Stimulated activated CD4-positive, alpha-beta T cell treated with anti-CD3 and anti-CD28 coated beads, Interleukin-4, amount 100 ng/mL, for 1 hour (primary cell): Measurements from ENCODE around the gene C1orf74.

Experiments
- DNase-seq: peaks from one replicate; pipeline ENCODE4 v3.0.0-alpha.2; 2020

The C1orf74 gene

GRCh38 chr1:209769171-209769904 is 15.0 kb downstream of the C1orf74 start:
- DNase-seq = peak; percentile 67

- peak; percentile 74 for DNase-seq
Observed at GRCh38 chr1:209768354-209768774, 16.0 kb downstream of the C1orf74 start.

DNA sequence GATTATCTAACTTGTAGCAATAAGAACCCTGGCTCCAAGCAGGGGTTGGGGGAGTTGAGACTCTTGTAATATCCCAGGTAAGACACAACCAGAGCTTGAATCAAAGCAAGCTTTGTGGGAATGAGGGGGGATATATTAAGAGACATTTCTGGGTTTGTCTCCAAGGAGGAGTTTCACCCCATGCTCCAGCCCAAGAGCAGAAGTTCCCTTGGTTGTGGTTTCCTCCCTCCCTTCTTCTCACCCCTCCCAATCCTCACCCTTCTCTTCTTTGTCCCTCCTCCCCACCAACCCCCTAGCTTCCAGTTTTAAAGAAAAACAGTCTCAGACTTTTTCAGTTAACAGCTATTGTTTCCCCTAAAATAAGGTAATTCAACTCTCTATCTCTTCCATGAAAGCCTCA is 16.7 kb downstream of the C1orf74 start:
- DNase-seq = no peak

GRCh38 chr1:209767096-209767495 is 17.3 kb downstream of the C1orf74 start:
- DNase-seq = no peak

DNA sequence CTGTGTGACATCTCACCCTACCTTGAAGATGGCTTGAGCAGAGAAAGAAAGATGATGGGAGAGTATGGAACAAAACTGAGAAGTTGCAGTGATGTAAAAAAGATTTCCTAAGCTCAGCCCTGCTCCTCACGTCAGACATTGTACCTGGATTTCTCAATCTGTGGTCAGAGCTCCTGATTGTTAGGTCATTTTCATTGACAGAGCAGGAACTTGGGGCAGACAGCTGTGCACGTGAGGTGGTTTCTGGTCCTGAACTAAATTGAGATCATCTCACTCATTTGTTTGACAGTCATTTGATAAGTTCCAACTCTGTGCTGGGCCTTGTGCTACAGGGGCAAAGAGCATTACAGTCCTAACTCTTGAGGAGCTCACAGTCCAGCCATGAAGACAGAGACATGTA is 18.3 kb downstream of the C1orf74 start:
- DNase-seq = no peak

DNA sequence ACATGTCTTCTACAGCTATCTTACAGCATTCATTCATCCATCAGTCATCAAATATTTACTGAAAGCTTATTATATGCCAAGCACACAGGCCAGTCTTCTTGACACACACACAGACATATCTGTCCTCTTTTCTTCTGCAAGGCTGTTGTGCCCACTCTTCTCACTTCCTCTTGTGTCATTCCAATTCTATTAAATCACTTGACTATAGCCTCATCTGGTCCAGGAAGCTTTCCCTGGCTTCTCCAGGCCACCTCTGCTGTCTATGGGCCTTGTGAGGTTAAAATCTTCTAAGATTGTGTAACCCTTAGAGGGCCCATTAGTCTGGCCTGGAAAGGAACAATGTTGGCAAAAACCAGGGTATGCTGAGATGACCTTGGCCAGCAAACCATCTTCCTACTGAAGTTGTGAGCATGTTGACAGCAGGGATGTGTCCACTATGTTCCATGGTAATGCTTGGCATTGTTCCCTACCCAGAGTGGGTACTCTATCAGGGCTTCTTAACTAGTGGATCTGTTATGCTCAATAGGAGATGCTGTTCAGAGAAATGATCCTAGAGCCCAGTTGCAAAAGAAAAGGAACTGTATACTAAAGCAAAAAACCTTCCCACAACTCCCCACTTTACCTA is 23.2 kb downstream of the C1orf74 start:
- no peak for DNase-seq

GRCh38 chr1:209759829-209760359 is 24.5 kb downstream of the C1orf74 start:
- no peak for DNase-seq

GRCh38 chr1:209758400-209758799 is 26.0 kb downstream of the C1orf74 start:
- no peak for DNase-seq

DNA sequence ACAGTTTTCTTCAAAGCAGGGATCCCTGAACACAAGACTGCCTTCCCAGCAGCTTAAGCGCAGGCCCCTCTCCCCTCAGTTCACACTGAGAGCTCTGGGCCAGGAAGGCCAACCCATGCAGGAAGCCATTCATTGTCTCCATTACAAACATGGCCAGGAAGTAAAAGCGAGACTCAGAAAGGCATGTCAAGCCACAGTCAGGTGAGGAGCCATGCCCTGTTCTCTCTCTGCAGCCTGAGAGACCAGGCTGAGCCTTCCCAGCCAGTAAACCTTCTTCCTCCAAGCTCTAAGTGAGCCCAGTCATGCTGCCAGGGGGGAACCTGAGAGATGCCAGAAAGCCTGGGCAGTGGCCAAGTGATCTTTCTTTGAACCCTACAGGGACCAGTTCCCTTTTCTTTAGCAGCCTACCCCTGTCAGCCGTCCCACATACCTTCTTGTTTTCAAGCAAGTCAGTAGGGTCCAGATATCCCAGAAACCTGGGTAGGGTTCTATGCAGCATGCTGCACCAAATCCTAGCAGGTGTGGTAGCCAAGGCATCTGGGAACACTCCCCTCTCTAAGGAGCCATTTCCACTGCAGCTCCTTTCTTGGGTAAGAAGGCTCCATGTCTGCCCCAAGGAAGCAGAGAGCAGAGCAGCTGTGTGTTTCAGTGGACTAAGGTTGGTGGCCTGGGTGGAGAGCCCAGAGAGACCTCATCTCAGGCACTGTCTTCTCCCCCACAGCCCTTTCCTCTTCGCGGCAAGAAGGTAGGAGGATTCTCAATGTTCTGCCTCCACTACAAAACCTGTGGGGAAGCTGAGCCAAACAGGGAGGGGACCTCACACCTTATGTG is 27.5 kb downstream of the C1orf74 start:
- peak; percentile 22 for DNase-seq

GRCh38 chr1:209755926-209756614 is 28.3 kb downstream of the C1orf74 start, which contains the start of gene TRAF3IP3:
TRAF3IP3 (plus strand) TSS chr1:209756053; CDS start chr1:209760040, 3,987 bp downstream.
- peak; percentile 62 for DNase-seq

DNA sequence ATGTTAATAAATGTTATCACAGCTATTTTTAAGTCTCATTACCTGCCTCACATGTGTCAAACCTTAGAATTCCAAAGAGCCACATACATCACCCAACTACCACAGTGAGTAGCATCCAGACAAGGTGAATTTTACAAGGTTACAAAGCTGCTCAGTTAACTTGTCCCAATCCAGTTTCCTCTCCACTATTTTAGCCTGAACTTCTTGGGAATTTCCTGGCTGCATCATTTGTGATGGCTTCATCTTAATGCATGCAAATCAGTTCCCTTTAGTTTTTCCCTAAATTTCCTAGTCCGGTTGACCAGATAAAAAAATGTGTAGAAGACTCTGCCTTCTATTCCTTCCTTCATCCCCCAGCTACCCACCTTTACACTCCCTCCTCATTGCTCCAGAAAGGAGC is 29.1 kb downstream of the C1orf74 start:
- no peak for DNase-seq

DNA sequence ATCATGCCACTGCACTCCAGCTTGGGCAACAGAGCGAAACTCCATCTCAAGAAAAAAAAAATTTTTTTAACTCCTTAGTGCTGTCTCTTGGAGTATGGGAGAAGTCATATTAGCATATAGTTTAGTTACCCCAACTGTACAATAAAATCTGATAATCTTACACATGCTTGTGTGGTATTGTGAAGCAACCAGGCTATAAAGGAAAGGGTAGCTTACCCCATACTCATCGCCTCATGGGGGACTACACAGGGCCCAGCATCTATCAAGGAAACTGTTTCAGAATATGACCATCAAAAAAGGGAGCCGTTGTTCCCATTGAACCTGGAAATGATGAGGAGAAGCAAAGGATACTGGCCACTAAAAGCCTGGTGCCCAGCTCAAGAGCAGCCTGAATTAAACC is 31.5 kb downstream of the C1orf74 start:
- DNase-seq = no peak

DNA sequence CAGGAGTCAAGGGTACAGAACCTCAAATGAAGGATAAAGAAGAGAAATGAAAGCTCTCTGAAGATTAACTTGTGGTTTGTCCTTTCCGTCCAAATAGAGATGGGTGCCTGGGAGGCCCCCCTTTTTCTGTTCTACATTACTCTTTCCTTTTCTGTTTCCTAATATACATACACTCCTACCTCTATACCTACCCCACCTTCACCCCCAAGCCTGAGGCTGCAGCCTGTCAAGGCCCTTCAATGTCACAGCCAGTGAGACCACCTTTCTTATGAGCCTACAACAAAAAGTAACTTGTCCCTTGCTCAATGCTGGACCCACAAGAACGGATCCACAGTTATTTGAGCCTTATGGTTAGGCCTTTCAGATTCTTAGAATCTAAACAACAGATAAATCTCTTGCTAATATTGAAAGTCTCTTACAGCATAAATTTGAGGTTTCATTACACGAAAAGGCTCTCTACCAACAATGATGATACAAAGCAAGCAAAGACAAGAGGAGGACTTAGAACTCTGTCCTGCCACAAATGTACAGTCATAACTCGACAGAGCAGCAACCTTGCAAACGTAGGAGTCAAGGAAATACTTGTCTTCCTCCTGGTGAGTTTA is 32.6 kb downstream of the C1orf74 start:
- DNase-seq = peak; percentile 19

GRCh38 chr1:209749670-209750323 is 34.6 kb downstream of the C1orf74 start:
- DNase-seq = no peak

DNA sequence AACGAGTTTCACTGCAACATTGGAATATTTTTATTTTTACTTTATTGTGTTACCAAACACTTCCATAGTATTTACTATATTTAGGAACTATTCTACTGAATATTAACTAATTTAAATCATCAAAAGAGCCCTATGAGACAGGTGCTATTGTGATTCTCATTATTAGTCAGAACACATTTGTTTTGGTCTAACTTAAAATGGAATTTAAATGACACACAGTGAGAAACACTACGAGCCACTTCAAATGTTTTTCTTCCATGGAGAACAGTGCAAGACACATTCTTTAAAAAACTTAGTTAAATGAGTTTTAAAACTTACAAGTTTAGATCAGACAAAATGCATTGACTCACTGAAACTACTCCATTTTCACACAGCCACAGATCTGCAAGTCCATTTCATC is 35.2 kb downstream of the C1orf74 start:
- no peak for DNase-seq

GRCh38 chr1:209748620-209749019 is 35.7 kb downstream of the C1orf74 start:
- no peak for DNase-seq

- peak; percentile 83 for DNase-seq
Observed at GRCh38 chr1:209747580-209748262, 36.6 kb downstream of the C1orf74 start.

DNA sequence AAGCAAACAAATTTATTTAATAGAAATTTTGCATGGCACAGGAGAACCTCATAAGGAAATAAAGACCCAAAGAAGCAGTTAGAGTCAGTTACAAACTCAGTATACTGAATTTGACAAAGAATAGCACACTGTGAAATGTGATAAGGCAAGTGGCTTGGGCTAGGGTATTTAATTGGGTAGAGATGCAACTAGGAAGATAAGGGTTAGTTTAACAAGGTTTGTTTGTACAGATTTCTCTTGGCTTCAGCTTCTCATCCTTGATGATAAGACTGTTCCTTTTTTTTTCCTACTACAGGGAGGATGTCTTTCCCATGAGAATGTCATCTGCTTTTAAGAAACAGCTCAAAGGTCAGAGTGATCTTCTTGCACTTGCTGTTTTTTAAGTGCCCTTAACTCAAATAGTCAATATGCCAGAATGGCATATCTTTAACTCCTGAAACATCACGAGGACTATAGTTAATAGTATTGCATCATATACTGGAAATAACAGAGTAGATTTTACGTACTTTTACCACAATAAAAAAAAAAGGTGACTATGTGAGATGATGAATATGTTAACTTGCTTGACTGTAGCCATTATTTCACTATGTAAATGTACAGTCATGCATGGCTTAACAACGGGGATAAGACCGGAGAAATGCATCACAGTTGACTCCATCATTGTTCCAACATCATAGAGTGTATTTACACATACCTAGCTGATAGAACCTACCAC is 37.8 kb downstream of the C1orf74 start:
- DNase-seq = no peak

- no peak for DNase-seq
Observed at GRCh38 chr1:209743145-209743482, 41.2 kb downstream of the C1orf74 start.

DNA sequence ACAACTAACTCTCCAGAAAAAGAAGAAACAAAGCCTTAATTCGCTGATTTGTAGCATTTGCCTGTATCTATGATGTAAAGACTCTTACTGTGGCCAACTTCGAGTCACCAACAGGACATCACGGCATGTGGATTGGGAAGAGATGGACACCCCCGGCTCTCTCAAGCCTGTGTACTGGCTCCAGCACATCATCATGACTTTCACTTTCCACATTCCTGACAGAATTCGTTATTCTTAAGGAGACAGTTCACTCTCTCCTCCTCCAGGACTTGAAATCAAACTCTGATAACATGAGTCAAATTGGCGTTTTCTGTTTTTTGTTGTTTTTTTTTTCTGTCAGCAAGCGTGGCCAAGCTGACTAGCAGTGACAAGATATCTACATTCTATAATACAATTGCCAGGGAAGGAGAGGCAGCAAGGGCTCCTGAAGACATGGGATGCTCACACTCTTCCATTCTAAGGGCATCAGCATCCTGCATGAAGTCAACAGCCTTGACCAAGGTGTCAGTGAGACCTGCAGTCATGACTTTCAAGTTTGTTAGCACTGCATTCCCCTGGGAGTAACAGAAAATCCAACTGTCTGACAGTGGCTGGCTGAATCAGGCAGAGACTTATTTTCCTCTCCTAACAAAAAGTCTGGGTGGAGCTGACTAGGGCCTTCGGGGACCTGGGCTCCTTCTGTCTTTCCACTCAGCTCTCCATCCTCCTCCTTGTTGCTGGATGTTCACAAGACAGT is 41.8 kb downstream of the C1orf74 start:
- DNase-seq = no peak
